ENCODE results near the gene CA5A. TPM values are rescaled to one million over a fixed set of nuclear protein-coding genes. Genes with fewer than 3 reads are reported as not detected.

The CA5A gene
- polyA plus RNA-seq, 2 of the 4 experiments (the other 2 are of a cell fraction): not detected

- H3K9me3 ChIP-seq: 0 out of 3 replicates have a peak, but pooled peaks cover 3% of the 10 kb centered on the region
- no peak overlapping the region for H3K27ac ChIP-seq
- no peak for DNase-seq (ENCODE audit: low read depth in 1 of 2, low spot score in 1 of 2)
- POLR2A ChIA-PET: no interaction called here
- FAIRE-seq: no peak
- no peaks in the 10 kb centered on the region for H3K4me1 ChIP-seq
- no peak for TF ChIP-seq HOXB13 (CRISPR knock-in tag; IDR thresholded peaks at IDR 0.05; ENCODE audit: low read depth)
- TF ChIP-seq POLR2A (IDR thresholded peaks at IDR 0.05; ENCODE audit: low read length): no peak
- TF ChIP-seq SMC3 (IDR thresholded peaks at IDR 0.05): no peak
- TF ChIP-seq CTCF (IDR thresholded peaks at IDR 0.05): no peak
- no peak for TF ChIP-seq JUNB (IDR thresholded peaks at IDR 0.05)
- TF ChIP-seq CBX8 (IDR thresholded peaks at IDR 0.05): no peak
- TF ChIP-seq CBX2 (IDR thresholded peaks at IDR 0.05; ENCODE audit: borderline replicate concordance, low read depth): no peak
- no peak for TF ChIP-seq HDAC2 (IDR thresholded peaks at IDR 0.05)
- TF ChIP-seq RCOR1 (IDR thresholded peaks at IDR 0.05; ENCODE audit: low read depth, low read length): no peak
- TF ChIP-seq MYC (IDR thresholded peaks at IDR 0.05; ENCODE audit: borderline replicate concordance, low read length): no peak
- no peak for TF ChIP-seq HMGXB4 (CRISPR knock-in tag; IDR thresholded peaks at IDR 0.05; ENCODE audit: borderline replicate concordance)
- no peak for TF ChIP-seq REST (IDR thresholded peaks at IDR 0.05)
- no peak for TF ChIP-seq FOXS1 (CRISPR knock-in tag; IDR thresholded peaks at IDR 0.05)
- TF ChIP-seq RNF2 (IDR thresholded peaks at IDR 0.05; ENCODE audit: borderline replicate concordance, low read depth): no peak
- TF ChIP-seq CHD4 (IDR thresholded peaks at IDR 0.05; ENCODE audit: borderline replicate concordance): no peak
- no peak for TF ChIP-seq TP53 (CRISPR knock-in tag; IDR thresholded peaks at IDR 0.05)
- no peak for TF ChIP-seq CHD2 (IDR thresholded peaks at IDR 0.05; ENCODE audit: low read length, partially characterized antibody)
- no peak for TF ChIP-seq E2F6 (IDR thresholded peaks at IDR 0.05; ENCODE audit: borderline replicate concordance, low read depth)
- no peak for TF ChIP-seq ZSCAN20 (CRISPR knock-in tag; IDR thresholded peaks at IDR 0.05)
- H3K4me2 ChIP-seq: no peak overlapping the region
- no peak overlapping the region for H3K4me3 ChIP-seq
- CTCF ChIA-PET: interaction anchor here (0.9 to 2.3 kb wide), 6 partner anchors 10 to 245 kb away, joined by 3 to 7 read pairs (median 4); partner anchors contain the start of gene KLHDC4
- ATAC-seq: peak in 1 of 2 experiments; percentile 12; a peak in 1 of 6 replicates
- WGBS (ENCODE audit: missing lambda C conversion rate): 74% methylated on average over 20 of the region's 24 CpGs
Measured at GRCh38 chr16:87881324-87882200, 54.8 kb downstream of the CA5A start.

All from A549 (cell line).